Mesenchymal stem cell (in vitro differentiated cells and primary cell): ENCODE measurements around the gene KPNA2.
"Not testable (repeated sequence)": the region's sequence is repeated elsewhere in the genome, so short reads cannot be mapped to it uniquely, and the experiment has no call there.

Experiments
- DNase-seq: peaks from one replicate; pipeline ENCODE4 v3.0.0-alpha.2; 2013
- H2AFZ ChIP-seq: one replicate; pipeline ENCODE4 v1.6.1; 2013; ENCODE audit warnings: low read depth, mild to moderate bottlenecking, control low read depth, inconsistent platforms, low read length, moderate library complexity
- H2AK5ac ChIP-seq: 2 replicates; pipeline ENCODE4 v1.6.1; 2013; ENCODE audit warnings: low read length, moderate library complexity, mild to moderate bottlenecking, inconsistent platforms; ENCODE audit not compliant: severe bottlenecking
- H2BK120ac ChIP-seq: one replicate; pipeline ENCODE4 v1.6.1; 2013; ENCODE audit warnings: low read depth, mild to moderate bottlenecking, inconsistent platforms, low read length, moderate library complexity
- H2BK12ac ChIP-seq, 2 experiments: one replicate each; pipeline ENCODE4 v1.6.1; 2013; ENCODE audit warnings: inconsistent platforms in 2 of 2, low read length in 2 of 2, mild to moderate bottlenecking in 2 of 2, moderate library complexity in 2 of 2, control low read depth in 1 of 2
- H2BK15ac ChIP-seq: one replicate; pipeline ENCODE4 v1.6.1; 2013; ENCODE audit warnings: mild to moderate bottlenecking, low read depth, inconsistent platforms; ENCODE audit not compliant: poor library complexity, severe bottlenecking
- H2BK5ac ChIP-seq: 2 replicates; pipeline ENCODE4 v1.6.1; 2013; ENCODE audit warnings: low read depth, mild to moderate bottlenecking, low read length, control low read depth, inconsistent platforms; ENCODE audit not compliant: poor library complexity, severe bottlenecking
- H3K14ac ChIP-seq, 2 experiments: one replicate each; pipeline ENCODE4 v1.6.1; 2013; ENCODE audit warnings: inconsistent platforms in 2 of 2, low read length in 2 of 2, control low read depth in 1 of 2, mild to moderate bottlenecking in 1 of 2, moderate library complexity in 1 of 2
- H3K18ac ChIP-seq, 2 experiments: one replicate each; pipeline ENCODE4 v1.6.1; 2013; ENCODE audit warnings: inconsistent platforms in 2 of 2, low read length in 2 of 2, control low read depth in 1 of 2, low read depth in 1 of 2, mild to moderate bottlenecking in 1 of 2
- H3K23ac ChIP-seq, 2 experiments: one replicate each; pipeline ENCODE4 v1.6.1; 2013; ENCODE audit warnings: inconsistent platforms in 2 of 2, low read length in 2 of 2, mild to moderate bottlenecking in 2 of 2, moderate library complexity in 2 of 2, control low read depth in 1 of 2
- H3K27ac ChIP-seq: 2 replicates; pipeline ENCODE4 v1.5.1; 2013; ENCODE audit warnings: mild to moderate bottlenecking, moderate library complexity, low read length, control low read depth, inconsistent platforms; ENCODE audit not compliant: poor library complexity, severe bottlenecking
- H3K27me3 ChIP-seq, 2 experiments: 2 replicates each; pipeline versions ENCODE4 v1.6.1 to v1.7.0; 2013; ENCODE audit warnings: low read length in 2 of 2, mild to moderate bottlenecking in 2 of 2, moderate library complexity in 2 of 2, control low read depth in 1 of 2, inconsistent platforms in 1 of 2; ENCODE audit not compliant: control insufficient read depth in 1 of 2, insufficient read depth in 1 of 2
- H3K36me3 ChIP-seq, 2 experiments: 2 replicates each; pipeline versions ENCODE4 v1.6.1 to v1.7.0; 2013; ENCODE audit warnings: low read length in 2 of 2, control low read depth in 1 of 2, inconsistent platforms in 1 of 2, low read depth in 1 of 2, mild to moderate bottlenecking in 1 of 2; ENCODE audit not compliant: insufficient read depth in 2 of 2, control insufficient read depth in 1 of 2
- H3K4ac ChIP-seq, 2 experiments: one replicate each; pipeline ENCODE4 v1.6.1; 2013; ENCODE audit warnings: inconsistent platforms in 2 of 2, low read length in 2 of 2, mild to moderate bottlenecking in 2 of 2, moderate library complexity in 2 of 2, control low read depth in 1 of 2, low read depth in 1 of 2
- H3K4me1 ChIP-seq: 2 replicates; pipeline ENCODE4 v1.6.1; 2013; ENCODE audit warnings: low read depth, low read length, control low read depth; ENCODE audit not compliant: control insufficient read depth, insufficient read depth
- H3K4me2 ChIP-seq: 2 replicates; pipeline ENCODE4 v1.6.1; 2013; ENCODE audit warnings: low read length, mild to moderate bottlenecking, inconsistent platforms; ENCODE audit not compliant: poor library complexity, severe bottlenecking
- H3K4me3 ChIP-seq, 2 experiments: 2 replicates each; pipeline versions ENCODE4 v1.5.1 to v1.7.0; 2013; ENCODE audit warnings: low read length in 2 of 2, mild to moderate bottlenecking in 2 of 2, control low read depth in 1 of 2, low read depth in 1 of 2; ENCODE audit not compliant: insufficient read depth in 1 of 2
- H3K79me1 ChIP-seq: replicated peaks from 2 replicates; pipeline ENCODE4 v1.6.1; 2013; ENCODE audit warnings: mild to moderate bottlenecking, control low read depth, low read length, inconsistent platforms; ENCODE audit not compliant: poor library complexity, severe bottlenecking
- H3K9ac ChIP-seq: 2 replicates; pipeline ENCODE4 v1.7.0; 2013; ENCODE audit warnings: mild to moderate bottlenecking, low read length, moderate library complexity
- H3K9me3 ChIP-seq: 2 replicates; pipeline ENCODE4 v1.7.0; 2013; ENCODE audit warnings: mild to moderate bottlenecking, low read length; ENCODE audit not compliant: control insufficient read depth
- H4K8ac ChIP-seq: one replicate; pipeline ENCODE4 v1.6.1; 2013; ENCODE audit warnings: inconsistent platforms, mild to moderate bottlenecking, low read length, moderate library complexity
- H4K91ac ChIP-seq: one replicate; pipeline ENCODE4 v1.6.1; 2013; ENCODE audit warnings: mild to moderate bottlenecking, low read length, inconsistent platforms
- WGBS: methylation state at CpG from one replicate; pipeline ENCODE4 v1.1.7; 2013; ENCODE audit warnings: mixed read lengths; 5-methylcytosine and 5-hydroxymethylcytosine counted together

The KPNA2 gene

DNA sequence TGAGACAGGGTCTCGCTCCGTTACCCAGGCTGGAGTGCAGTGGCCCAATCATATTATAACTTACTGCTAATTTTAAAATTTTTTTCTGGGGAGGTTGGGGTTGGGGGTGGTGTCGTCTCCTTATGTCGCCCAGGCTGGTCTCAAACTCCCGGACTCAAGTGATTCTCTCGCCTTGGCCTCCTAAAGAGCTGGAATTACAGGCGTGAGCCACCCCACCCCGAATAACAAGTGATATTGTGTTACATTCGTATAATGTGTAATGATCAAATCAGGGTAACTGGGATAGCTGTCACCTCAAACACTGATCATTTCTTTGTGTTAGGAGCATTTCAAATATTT, 16.2 kb upstream of the KPNA2 start:
- 83% methylated on average over 3 of the region's 9 CpGs for WGBS
- Histone ChIP-seq H3K27ac (no peak overlapping the region), H3K4me1 (no peaks in the 10 kb centered on the region), H3K4me2 (no peak overlapping the region), H2BK15ac (no peak overlapping the region), H3K4me3 (peak overlapping the region in 1 of 2 experiments; percentile 23), H3K14ac (no peak overlapping the region), H4K8ac (no peak overlapping the region), H3K23ac (no peak overlapping the region), H4K91ac (no peak overlapping the region), H3K9me3 (no peaks in the 10 kb centered on the region), H2AFZ (no peak overlapping the region), H2BK12ac (no peak overlapping the region), H3K36me3 (no peaks in the 10 kb centered on the region), H3K79me1 (no peaks in the 10 kb centered on the region), H2BK5ac (no peak overlapping the region), H3K18ac (no peak overlapping the region), H3K9ac (no peak overlapping the region), H3K4ac (no peak overlapping the region), H3K27me3 (peaks cover 0 to 3% of the 10 kb centered on the region in 2 experiments), H2BK120ac (no peak overlapping the region), H2AK5ac (no peak overlapping the region)
- DNase-seq: no peak

DNA sequence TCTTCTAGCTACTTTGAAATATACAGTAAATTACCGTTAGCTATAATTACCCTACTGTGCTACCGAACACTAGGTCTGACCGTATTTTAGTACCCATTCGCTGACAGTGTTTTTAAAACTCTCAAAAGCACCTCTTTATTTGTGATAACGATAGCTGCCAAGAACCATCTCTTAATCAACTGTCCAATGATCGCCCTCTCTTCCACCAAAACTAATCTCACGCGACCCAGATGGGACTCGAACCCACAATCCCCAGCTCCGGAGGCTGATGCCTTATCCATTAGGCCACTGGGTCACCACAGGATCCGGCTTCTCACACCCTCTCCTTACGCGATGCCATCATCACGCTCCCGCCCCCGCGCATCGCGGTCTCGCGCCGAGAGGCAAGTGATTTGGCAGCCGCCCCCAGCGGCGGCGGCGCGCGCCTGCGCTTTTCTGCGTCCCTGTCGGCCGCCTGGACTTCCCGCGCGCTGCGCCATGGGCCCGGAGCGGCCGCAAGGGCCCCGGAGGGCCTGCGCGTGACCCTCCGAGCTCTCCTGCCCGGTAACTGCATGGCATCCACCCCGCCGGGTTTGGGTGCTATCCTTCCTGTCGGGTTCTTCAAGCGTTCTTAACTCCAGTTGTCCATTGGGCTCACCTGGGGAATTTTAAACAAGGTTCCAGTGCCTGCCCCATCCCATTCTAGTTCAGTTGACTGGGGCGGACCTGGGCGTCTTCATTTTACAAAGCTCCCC, 15.7 kb upstream of the KPNA2 start:
- Histone ChIP-seq H3K4me1 (no peaks in the 10 kb centered on the region), H3K18ac (peak overlapping the region; percentile 72 to 76), H3K36me3 (no peaks in the 10 kb centered on the region), H2AFZ (peak overlapping the region; percentile 76), H3K4me2 (peak overlapping the region; percentile 96), H2BK120ac (no peak overlapping the region), H2BK15ac (no peak overlapping the region), H3K27ac (peak overlapping the region; percentile 67), H3K79me1 (no peaks in the 10 kb centered on the region), H2BK5ac (no peak overlapping the region), H3K9ac (peak overlapping the region; percentile 83), H2AK5ac (no peak overlapping the region), H3K4ac (peak overlapping the region in 1 of 2 experiments; percentile 86), H3K27me3 (peaks cover 0 to under 1% of the 10 kb centered on the region in 2 experiments), H4K8ac (peak overlapping the region; percentile 73), H3K9me3 (no peaks in the 10 kb centered on the region), H3K4me3 (peak overlapping the region; percentile 65 to 84), H3K23ac (no peak overlapping the region), H2BK12ac (no peak overlapping the region), H4K91ac (no peak overlapping the region), H3K14ac (peak overlapping the region in 1 of 2 experiments; percentile 81)
- peak; percentile 96 for DNase-seq
- 1% methylated on average over 51 of the region's 51 CpGs for WGBS

DNA sequence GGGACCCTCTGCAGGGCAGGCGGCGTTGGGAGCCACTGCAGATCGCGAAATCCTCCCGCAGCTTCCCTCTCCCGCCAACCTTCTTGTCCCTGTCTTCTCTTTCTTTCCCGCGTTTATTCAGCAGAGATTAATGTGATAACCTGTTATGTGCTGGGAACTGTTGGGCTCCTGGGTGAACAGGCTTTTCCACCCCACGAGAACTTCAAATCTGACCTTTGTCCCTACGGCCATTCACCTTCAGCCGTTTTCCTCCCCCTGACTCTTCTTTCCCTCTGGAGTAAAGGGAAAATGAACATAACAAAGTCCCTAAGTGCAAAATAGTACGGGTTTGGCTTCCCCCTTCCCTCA, 15.2 kb upstream of the KPNA2 start:
- Histone ChIP-seq H3K79me1 (no peaks in the 10 kb centered on the region), H3K14ac (peak overlapping the region in 1 of 2 experiments; percentile 81), H3K4me1 (no peaks in the 10 kb centered on the region), H3K4me3 (peak overlapping the region; percentile 65 to 84), H3K18ac (peak overlapping the region; percentile 72 to 76), H3K4me2 (peak overlapping the region; percentile 96), H4K8ac (peak overlapping the region; percentile 73), H3K4ac (peak overlapping the region in 1 of 2 experiments; percentile 86), H2BK15ac (no peak overlapping the region), H2BK120ac (no peak overlapping the region), H4K91ac (no peak overlapping the region), H2BK5ac (no peak overlapping the region), H3K9me3 (no peaks in the 10 kb centered on the region), H2AFZ (peak overlapping the region; percentile 76), H3K27me3 (no peaks in the 10 kb centered on the region), H3K9ac (peak overlapping the region; percentile 83), H2BK12ac (no peak overlapping the region), H3K36me3 (no peaks in the 10 kb centered on the region), H3K27ac (peak overlapping the region; percentile 67), H2AK5ac (no peak overlapping the region), H3K23ac (no peak overlapping the region)
- WGBS: 3% methylated on average over 6 of the region's 12 CpGs
- DNase-seq: no peak

DNA sequence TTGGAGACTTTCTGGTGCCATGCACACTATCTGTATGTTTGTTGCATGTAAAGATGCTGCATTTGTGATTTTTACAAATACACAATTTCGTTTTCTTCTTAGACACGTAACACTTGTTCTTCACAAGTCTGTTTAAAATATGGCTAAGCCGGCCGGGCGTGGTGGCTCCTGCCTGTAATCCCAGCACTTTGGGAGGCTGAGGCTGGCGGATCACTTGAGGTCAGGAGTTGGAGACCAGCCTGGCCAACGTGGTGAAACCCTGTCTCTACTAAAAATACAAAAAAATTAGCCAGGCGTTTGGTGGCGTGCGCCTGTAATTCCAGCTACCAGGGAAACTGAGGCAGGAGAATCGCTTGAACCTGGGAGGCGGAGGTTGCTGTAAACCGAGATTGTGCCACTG, 14.7 kb upstream of the KPNA2 start:
- WGBS: 89% methylated on average over 13 of the region's 13 CpGs
- H3K9me3 ChIP-seq, H3K27me3 ChIP-seq: not testable (repeated sequence)

More for the DNA sequence above, 14.7 kb upstream of the KPNA2 start:
- H3K4me1 ChIP-seq, H2AFZ ChIP-seq, DNase-seq, H4K91ac ChIP-seq, H4K8ac ChIP-seq, H3K27ac ChIP-seq, H2BK12ac ChIP-seq, H3K4me2 ChIP-seq, H2BK5ac ChIP-seq, H2BK15ac ChIP-seq, H3K4ac ChIP-seq, H2AK5ac ChIP-seq, H3K23ac ChIP-seq, H3K18ac ChIP-seq, H3K36me3 ChIP-seq, H3K79me1 ChIP-seq, H2BK120ac ChIP-seq, H3K14ac ChIP-seq: not testable (repeated sequence)
- Histone ChIP-seq H3K9ac (peak overlapping the region; percentile 83), H3K4me3 (peak overlapping the region in 1 of 2 experiments; percentile 84)
